ENCODE measurements around the gene FUT3. TPM values are rescaled to one million over a fixed set of nuclear protein-coding genes. Genes with fewer than 3 reads are reported as not detected.

FUT3 gene
- total RNA-seq, 1 experiment from 2014 or later: not detected

- Histone ChIP-seq H3T11ph (ENCODE audit: low read length) (no peak overlapping the region), H3K4ac (ENCODE audit: low read depth, low read length) (no peak overlapping the region), H3K79me2 (ENCODE audit: insufficient read depth, low read length) (no peaks in the 10 kb centered on the region), H3K23me2 (ENCODE audit: insufficient read length, low read depth, low read length, poor library complexity, severe bottlenecking) (no peaks in the 10 kb centered on the region), H3K18ac (ENCODE audit: insufficient read length, low read depth, low read length) (no peak overlapping the region), H3K9me3 (ENCODE audit: control insufficient read depth, low read depth, low read length) (no peaks in the 10 kb centered on the region), H3K4me1 (ENCODE audit: insufficient read depth, low read length) (no peaks in the 10 kb centered on the region; the same call in 1 of the 2 replicates), H3K27ac (ENCODE audit: insufficient read length, low read depth, low read length) (no peak overlapping the region), H3K14ac (ENCODE audit: insufficient read depth, low read length) (no peak overlapping the region), H4K91ac (ENCODE audit: insufficient read length, low read depth, low read length) (no peak overlapping the region), H2BK20ac (ENCODE audit: low read depth, low read length, poor library complexity, severe bottlenecking) (no peak overlapping the region), H3K27me3 (ENCODE audit: insufficient read depth, low read length) (no peaks in the 10 kb centered on the region), H2AK5ac (ENCODE audit: insufficient read length, low read length) (no peak overlapping the region), H3K79me1 (ENCODE audit: insufficient read depth, low read depth, low read length, poor library complexity, severe bottlenecking) (no peaks in the 10 kb centered on the region), H3K4me2 (ENCODE audit: insufficient read depth, insufficient read length, low read length) (no peak overlapping the region), H2BK5ac (ENCODE audit: insufficient read length, low read length) (no peak overlapping the region), H2BK12ac (ENCODE audit: insufficient read length, low read depth, low read length) (no peak overlapping the region), H3K9ac (ENCODE audit: extremely low read depth, insufficient read length, low read length) (no peak overlapping the region), H2AFZ (ENCODE audit: low read length) (no peak overlapping the region), H3K23ac (ENCODE audit: insufficient read length, low read depth, low read length) (no peak overlapping the region), H4K5ac (ENCODE audit: insufficient read length, low read depth, low read length) (no peak overlapping the region), H4K20me1 (ENCODE audit: control insufficient read depth, insufficient read depth, insufficient read length) (no peaks in the 10 kb centered on the region), H4K8ac (replicated peaks; ENCODE audit: insufficient read length, low read depth, low read length) (no peak overlapping the region), H2BK120ac (ENCODE audit: low read depth, low read length, poor library complexity, severe bottlenecking) (no peak overlapping the region), H3K56ac (ENCODE audit: insufficient read length, low read depth, low read length) (no peak overlapping the region), H2BK15ac (ENCODE audit: low read depth, low read length) (no peak overlapping the region)
- Mint-ChIP-seq H3K27me3 (ENCODE audit: low read depth) (peaks cover 39% of the 10 kb centered on the region), H3K4me1 (peaks cover 10 to 15% of the 10 kb centered on the region in 2 experiments), H3K27ac (no peak overlapping the region), H3K4me3 (no peak overlapping the region), H3K36me3 (ENCODE audit: insufficient read depth in 1 of 3, low read depth in 3 of 3) (no peaks in the 10 kb centered on the region), H3K9me3 (no peaks in the 10 kb centered on the region)
- TF ChIP-seq CTCF (conservative IDR thresholded peaks at IDR 0.05): no peak
- no CpG with 5 or more reads among the region's 10 CpGs for WGBS (ENCODE audit: extremely low coverage, insufficient read length, low lambda C conversion rate)
- DNase-seq: no peak
Measured at GRCh38 chr19:5890099-5890498, 38.9 kb upstream of the FUT3 start.

All from H9 (cell line).